ENCODE results near the gene SF3B3.
A peak's percentile ranks its signal among the peaks of the same experiment; 100 is the strongest.

Gene SF3B3

GRCh38 chr16:70523743-70524398 is at the start of gene SF3B3:
Gene SF3B3, plus strand, starts transcription at chr16:70523816. Its CDS starts 2,841 bp downstream, at chr16:70526657.
- peak; percentile 92 for DNase-seq

- DNase-seq, result no peak
Observed at GRCh38 chr16:70474320-70475053, 49.1 kb upstream of the SF3B3 start.

- DNase-seq, result no peak
Observed at GRCh38 chr16:70475054-70475871, 48.4 kb upstream of the SF3B3 start.

GRCh38 chr16:70476272-70477020 is 47.2 kb upstream of the SF3B3 start:
- DNase-seq, result no peak

GRCh38 chr16:70478169-70478568 is 45.4 kb upstream of the SF3B3 start:
- no peak for DNase-seq

GRCh38 chr16:70478912-70479341 is 44.7 kb upstream of the SF3B3 start:
- no peak for DNase-seq

- peak; percentile 42 for DNase-seq
Observed at GRCh38 chr16:70480127-70481105, 43.2 kb upstream of the SF3B3 start.

- DNase-seq, result no peak
Observed at GRCh38 chr16:70481929-70482536, 41.6 kb upstream of the SF3B3 start.

- no peak for DNase-seq
Observed at GRCh38 chr16:70482624-70483023, 41.0 kb upstream of the SF3B3 start.

GRCh38 chr16:70483426-70483825 is 40.2 kb upstream of the SF3B3 start:
- DNase-seq, result no peak

GRCh38 chr16:70484867-70485266 is 38.7 kb upstream of the SF3B3 start:
- DNase-seq, result no peak

GRCh38 chr16:70490261-70490660 is 33.4 kb upstream of the SF3B3 start:
- DNase-seq, result no peak

- no peak for DNase-seq
Observed at GRCh38 chr16:70493802-70494201, 29.8 kb upstream of the SF3B3 start.

GRCh38 chr16:70494202-70494770 is 29.3 kb upstream of the SF3B3 start:
- DNase-seq, result no peak

- DNase-seq, result no peak
Observed at GRCh38 chr16:70494777-70495176, 28.8 kb upstream of the SF3B3 start.

GRCh38 chr16:70495425-70496182 is 28.0 kb upstream of the SF3B3 start:
- no peak for DNase-seq

GRCh38 chr16:70496513-70496912 is 27.1 kb upstream of the SF3B3 start:
- DNase-seq, result no peak

- DNase-seq, result no peak
Observed at GRCh38 chr16:70508752-70509151, 14.9 kb upstream of the SF3B3 start.

GRCh38 chr16:70510216-70510615 is 13.4 kb upstream of the SF3B3 start:
- DNase-seq, result no peak

GRCh38 chr16:70511833-70512232 is 11.8 kb upstream of the SF3B3 start:
- DNase-seq, result no peak
